Upper lobe of right lung (tissue), 1 donor: Measurements from ENCODE around the gene IMPA2. TPM values are rescaled to one million over a fixed set of nuclear protein-coding genes. Genes with fewer than 3 reads are reported as not detected.

Source experiments
- ATAC-seq: fragments of 200-7000 bp; cut with Tn5 transposase; one replicate; pipeline ENCODE4 v1.9.1; 2020; ENCODE audit warnings: mild to moderate bottlenecking, moderate library complexity
- DNase-seq: peaks from one replicate; pipeline ENCODE4 v3.0.0-alpha.2; 2020
- H3K27ac ChIP-seq: fragments of 200-600 bp; one replicate; pipeline ENCODE4 v1.8.0; 2022
- H3K27me3 ChIP-seq: fragments of 200-600 bp; one replicate; pipeline ENCODE4 v1.8.0; 2022; ENCODE audit warnings: mild to moderate bottlenecking
- H3K36me3 ChIP-seq: fragments of 200-600 bp; one replicate; pipeline ENCODE4 v1.8.0; 2022
- H3K4me1 ChIP-seq: fragments of 200-600 bp; one replicate; pipeline ENCODE4 v1.8.0; 2022
- H3K4me3 ChIP-seq: fragments of 200-600 bp; one replicate; pipeline ENCODE4 v1.8.0; 2022; ENCODE audit warnings: mild to moderate bottlenecking
- H3K9me3 ChIP-seq: fragments of 200-600 bp; one replicate; pipeline ENCODE4 v1.8.0; 2022
- CTCF ChIP-seq: fragments of 200-600 bp; IDR thresholded peaks from one replicate; pipeline ENCODE4 v1.8.0; 2022; ENCODE audit warnings: antibody characterized with exemption
- intact Hi-C: fragments of 100-400 bp; cut with DNase I; formaldehyde crosslinking; loops from one replicate; pipeline ENCODE4 v1.11.0; 2022
- total RNA-seq: library from RNA; stranded (reverse); fragmentation: NEBNext Ultra II Directional; extraction: Animal tissue kit (Norgen Biotek cat#: 25700); gene quantifications from one replicate; pipeline ENCODE4 v1.2.1, GENCODE V29; 2021
- donor health status: DM: no; HTN: yes; CAD: no; lungs with severe emphysema.

Gene IMPA2
- total RNA-seq, 1 donor from 2014 or later, result 54.6 TPM

GRCh38 chr18:12057419-12058039, 76.2 kb downstream of the IMPA2 start:
- H3K36me3 ChIP-seq, result no peaks in the 10 kb centered on the region
- no peaks in the 10 kb centered on the region for H3K9me3 ChIP-seq
- no peak overlapping the region for H3K4me3 ChIP-seq
- no peak for ATAC-seq
- no peak overlapping the region for H3K27ac ChIP-seq
- intact Hi-C loops, result no loop called here
- H3K4me1 ChIP-seq, result no peaks in the 10 kb centered on the region
- no peak for DNase-seq
- TF ChIP-seq CTCF, result no peak
- no peaks in the 10 kb centered on the region for H3K27me3 ChIP-seq

GRCh38 chr18:12059334-12060181, 78.3 kb downstream of the IMPA2 start:
- Histone ChIP-seq H3K4me1 (no peaks in the 10 kb centered on the region), H3K27me3 (no peaks in the 10 kb centered on the region), H3K36me3 (no peaks in the 10 kb centered on the region), H3K9me3 (no peaks in the 10 kb centered on the region), H3K4me3 (no peak overlapping the region), H3K27ac (no peak overlapping the region)
- no peak for DNase-seq
- intact Hi-C loops, result no loop called here
- ATAC-seq, result peak; percentile 6
- no peak for TF ChIP-seq CTCF

- Histone ChIP-seq H3K27me3 (no peaks in the 10 kb centered on the region), H3K4me3 (no peak overlapping the region), H3K4me1 (no peaks in the 10 kb centered on the region), H3K27ac (no peak overlapping the region), H3K9me3 (no peaks in the 10 kb centered on the region), H3K36me3 (no peaks in the 10 kb centered on the region)
- DNase-seq, result no peak
- ATAC-seq, result no peak
- intact Hi-C loops, result no loop called here
- no peak for TF ChIP-seq CTCF
These were observed 79.0 kb downstream of the IMPA2 start for GRCh38 chr18:12060182-12060870.

GRCh38 chr18:12061685-12062084, 80.4 kb downstream of the IMPA2 start:
- intact Hi-C loops, result no loop called here
- TF ChIP-seq CTCF, result no peak

GRCh38 chr18:12062974-12063373, 81.7 kb downstream of the IMPA2 start:
- no peak overlapping the region for H3K4me3 ChIP-seq
- H3K9me3 ChIP-seq, result no peaks in the 10 kb centered on the region
- no peak for TF ChIP-seq CTCF
- no peaks in the 10 kb centered on the region for H3K4me1 ChIP-seq
- ATAC-seq, result no peak
- H3K36me3 ChIP-seq, result no peaks in the 10 kb centered on the region
- no peak overlapping the region for H3K27ac ChIP-seq
- no peak for DNase-seq
- intact Hi-C loops, result no loop called here
- no peaks in the 10 kb centered on the region for H3K27me3 ChIP-seq

More at GRCh38 chr18:12061685-12062084, 80.4 kb downstream of the IMPA2 start:
- DNase-seq (no peak), ATAC-seq (no peak)
- no peak overlapping the region for H3K4me3 ChIP-seq
- H3K9me3 ChIP-seq, result no peaks in the 10 kb centered on the region
- no peaks in the 10 kb centered on the region for H3K4me1 ChIP-seq
- no peaks in the 10 kb centered on the region for H3K36me3 ChIP-seq
- no peak overlapping the region for H3K27ac ChIP-seq
- H3K27me3 ChIP-seq, result no peaks in the 10 kb centered on the region
